IMR-90 (cell line): ENCODE measurements around the gene LETM1. TPM values are rescaled to one million over a fixed set of nuclear protein-coding genes. Genes with fewer than 3 reads are reported as not detected.

Experiments used
- ATAC-seq: fragments of 200-7000 bp; cut with Tn5 transposase; 2 replicates; pipeline ENCODE4 v1.9.1; 2020; ENCODE audit warnings: low read depth, mild to moderate bottlenecking, moderate library complexity
- BruUV-seq: library from RNA; stranded (reverse); fragments of 400-500 nt; replicated peaks from 2 replicates; lab custom pipeline; 2021; lab: Mats Ljungman, UMichigan
- CTCF ChIA-PET: fragments of 300-600 bp; formaldehyde crosslinking; extraction: SDS; loops from one replicate; lab custom pipeline; 2021; ENCODE audit warnings: antibody characterized with exemption; lab: Yijun Ruan, JAX
- POLR2A ChIA-PET: fragments of 300-600 bp; sonication (Branson Sonifier 250); formaldehyde crosslinking; loops from one replicate; lab custom pipeline; 2022; ENCODE audit warnings: antibody characterized with exemption; ENCODE audit not compliant: unreplicated experiment; lab: Charles Lee
- DNase-seq: peaks from one replicate; pipeline ENCODE4 v3.0.0; 2013
- H2AFZ ChIP-seq: replicated peaks from 2 replicates; pipeline ENCODE3; 2013; ENCODE audit warnings: low read length, mild to moderate bottlenecking; ENCODE audit not compliant: poor library complexity
- H2AK5ac ChIP-seq: 2 replicates; pipeline ENCODE4 v1.6.1; 2013; ENCODE audit warnings: low read depth, low read length, inconsistent platforms
- H2AK9ac ChIP-seq: replicated peaks from 2 replicates; pipeline ENCODE3; 2013; ENCODE audit warnings: mild to moderate bottlenecking, low read depth, low read length, moderate library complexity; ENCODE audit not compliant: poor library complexity
- H2BK120ac ChIP-seq: 2 replicates; pipeline ENCODE4 v1.6.1; 2013; ENCODE audit warnings: low read depth, low read length, inconsistent platforms
- H2BK15ac ChIP-seq: 3 replicates; pipeline ENCODE4 v1.6.1; 2013; ENCODE audit warnings: low read depth, low read length, inconsistent platforms
- H2BK20ac ChIP-seq: 2 replicates; pipeline ENCODE4 v1.6.1; 2013; ENCODE audit warnings: low read depth, mild to moderate bottlenecking, inconsistent platforms, low read length, moderate library complexity
- H2BK5ac ChIP-seq: 2 replicates; pipeline ENCODE4 v1.6.1; 2013; ENCODE audit warnings: mild to moderate bottlenecking, low read depth, low read length, inconsistent platforms; ENCODE audit not compliant: poor library complexity, severe bottlenecking
- H3K14ac ChIP-seq: replicated peaks from 2 replicates; pipeline ENCODE4 v1.6.1; 2013; ENCODE audit warnings: low read depth, low read length, inconsistent platforms
- H3K18ac ChIP-seq: 2 replicates; pipeline ENCODE4 v1.6.1; 2013; ENCODE audit warnings: low read depth, low read length, control low read depth
- H3K23ac ChIP-seq: 2 replicates; pipeline ENCODE4 v1.6.1; 2013; ENCODE audit warnings: low read depth, low read length, inconsistent platforms
- H3K27ac ChIP-seq: 2 replicates; pipeline ENCODE4 v1.5.1; 2013; ENCODE audit warnings: mild to moderate bottlenecking, control low read depth, low read length; ENCODE audit not compliant: insufficient read depth
- H3K27me3 ChIP-seq: 2 replicates; pipeline ENCODE4 v1.6.1; 2013; ENCODE audit warnings: low read length; ENCODE audit not compliant: control insufficient read depth, insufficient read depth
- H3K36me3 ChIP-seq: 2 replicates; pipeline ENCODE4 v1.6.1; 2013; ENCODE audit warnings: low read length, mixed read lengths; ENCODE audit not compliant: control insufficient read depth, insufficient read depth
- H3K4ac ChIP-seq: 2 replicates; pipeline ENCODE4 v1.6.1; 2013; ENCODE audit warnings: low read depth, low read length, inconsistent platforms
- H3K4me1 ChIP-seq: 2 replicates; pipeline ENCODE4 v1.6.1; 2013; ENCODE audit warnings: low read length, mixed read lengths; ENCODE audit not compliant: control insufficient read depth, insufficient read depth
- H3K4me2 ChIP-seq: 2 replicates; pipeline ENCODE4 v1.6.1; 2013; ENCODE audit warnings: low read depth, mild to moderate bottlenecking, control low read depth, low read length, moderate library complexity
- H3K4me3 ChIP-seq: 2 replicates; pipeline ENCODE4 v1.5.1; 2013; ENCODE audit warnings: low read depth, mild to moderate bottlenecking, control low read depth, low read length, moderate library complexity; ENCODE audit not compliant: insufficient read depth
- H3K56ac ChIP-seq: 2 replicates; pipeline ENCODE4 v1.6.1; 2013; ENCODE audit warnings: low read length, inconsistent platforms; ENCODE audit not compliant: insufficient read depth; ENCODE audit errors: extremely low read depth
- H3K79me1 ChIP-seq, 2 experiments: 2 replicates each; pipeline ENCODE4 v1.6.1; 2013; ENCODE audit warnings: low read length in 2 of 2, inconsistent platforms in 1 of 2, low read depth in 1 of 2
- H3K9ac ChIP-seq: 2 replicates; pipeline ENCODE4 v1.6.1; 2013; ENCODE audit warnings: low read depth, low read length, control low read depth
- H3K9me1 ChIP-seq: 2 replicates; pipeline ENCODE4 v1.6.1; 2013; ENCODE audit warnings: low read length, inconsistent platforms; ENCODE audit not compliant: insufficient read depth
- H3K9me3 ChIP-seq: 2 replicates; pipeline ENCODE4 v1.6.1; 2013; ENCODE audit warnings: low read length; ENCODE audit not compliant: control insufficient read depth, insufficient read depth
- H4K20me1 ChIP-seq: 2 replicates; pipeline ENCODE4 v1.6.1; 2013; ENCODE audit warnings: low read length, inconsistent platforms; ENCODE audit not compliant: insufficient read depth
- H4K5ac ChIP-seq: 2 replicates; pipeline ENCODE4 v1.6.1; 2013; ENCODE audit warnings: mild to moderate bottlenecking, low read depth, low read length, control low read depth
- H4K8ac ChIP-seq, 2 experiments: 2 replicates each; pipeline ENCODE4 v1.6.1; 2013; ENCODE audit warnings: low read depth in 2 of 2, low read length in 2 of 2, control low read depth in 1 of 2, inconsistent platforms in 1 of 2
- H4K91ac ChIP-seq: 2 replicates; pipeline ENCODE4 v1.6.1; 2013; ENCODE audit warnings: low read depth, low read length, inconsistent platforms; ENCODE audit not compliant: insufficient read depth
- BHLHE40 ChIP-seq: fragments of 150-350 bp; IDR thresholded peaks from 2 replicates; pipeline ENCODE4 v1.6.1; 2016; ENCODE audit warnings: mild to moderate bottlenecking, low read depth, low read length
- CEBPB ChIP-seq: IDR thresholded peaks from 2 replicates; pipeline ENCODE4 v1.6.1; 2012; ENCODE audit warnings: low read depth, low read length, improper control_type of control experiment
- CHD1 ChIP-seq: IDR thresholded peaks from 2 replicates; pipeline ENCODE4 v1.6.1; 2012; ENCODE audit warnings: low read depth, low read length, improper control_type of control experiment
- MAFK ChIP-seq: IDR thresholded peaks from 2 replicates; pipeline ENCODE4 v1.6.1; 2012; ENCODE audit warnings: low read depth, low read length, improper control_type of control experiment
- MXI1 ChIP-seq: IDR thresholded peaks from 2 replicates; pipeline ENCODE4 v1.6.1; 2012; ENCODE audit warnings: low read depth, mild to moderate bottlenecking, low read length, moderate library complexity, borderline replicate concordance
- NFE2L2 ChIP-seq: fragments of 150-350 bp; IDR thresholded peaks from 2 replicates; pipeline ENCODE4 v1.6.1; 2016; ENCODE audit warnings: low read depth, mild to moderate bottlenecking, low read length
- POLR2A ChIP-seq: IDR thresholded peaks from 2 replicates; pipeline ENCODE4 v1.6.1; 2012; ENCODE audit warnings: mild to moderate bottlenecking, low read depth, low read length
- RAD21 ChIP-seq: IDR thresholded peaks from 2 replicates; pipeline ENCODE4 v1.6.1; 2012; ENCODE audit warnings: low read length, improper control_type of control experiment
- RCOR1 ChIP-seq: IDR thresholded peaks from 2 replicates; pipeline ENCODE4 v1.6.1; 2012; ENCODE audit warnings: mild to moderate bottlenecking, low read length, improper control_type of control experiment; ENCODE audit not compliant: insufficient replicate concordance
- RFX5 ChIP-seq: IDR thresholded peaks from 2 replicates; pipeline ENCODE4 v1.8.0; 2012; ENCODE audit warnings: low read depth, mild to moderate bottlenecking, low read length, moderate library complexity
- SMC3 ChIP-seq: fragments of 150-350 bp; IDR thresholded peaks from 2 replicates; pipeline ENCODE4 v1.6.1; 2016; ENCODE audit warnings: low read depth, mild to moderate bottlenecking, antibody characterized with exemption, low read length, moderate library complexity
- WGBS, 2 experiments: methylation state at CpG; one replicate each; pipeline versions ENCODE4 v1.1.5 to v1.1.7; 2013; ENCODE audit warnings: missing lambda C conversion rate in 2 of 2; ENCODE audit not compliant: insufficient read length in 1 of 2; ENCODE audit errors: extremely low coverage in 2 of 2; 5-methylcytosine and 5-hydroxymethylcytosine counted together
- dilution Hi-C: fragments of 300-500 bp; cut with HindIII; formaldehyde crosslinking; loops from one replicate; pipeline ENCODE4 v1.14.3; 2018; ENCODE audit warnings: low sequenced_read_pairs; ENCODE audit not compliant: unreplicated experiment
- in situ Hi-C: fragments of 300-500 bp; cut with MboI; formaldehyde crosslinking; loops from 3 replicates; pipeline ENCODE4 v1.14.3; 2019; ENCODE audit warnings: low sequenced_read_pairs, inconsistent platforms, mixed read lengths
- intact Hi-C: fragments of 100-400 bp; cut with micrococcal nuclease; formaldehyde crosslinking; loops from 2 replicates; pipeline ENCODE4 v1.10.0; 2022
- polyA plus RNA-seq, 3 experiments: library from polyadenylated mRNA; depleted of rRNA; stranded (reverse); fragments of >200 nt; gene quantifications; 2 replicates each; pipeline ENCODE4 v1.2.3, GENCODE V29; 2012; ENCODE audit warnings: low replicate concordance in 1 of 3
- total RNA-seq: library from RNA; depleted of rRNA; stranded (reverse); fragments of >200 nt; gene quantifications from 2 replicates; pipeline ENCODE4 v1.2.3, GENCODE V29; 2012

The LETM1 gene
- total and polyA plus RNA-seq, 2 of the 4 experiments (the other 2 are of a cell fraction): 25.0 to 49.3 TPM

DNA sequence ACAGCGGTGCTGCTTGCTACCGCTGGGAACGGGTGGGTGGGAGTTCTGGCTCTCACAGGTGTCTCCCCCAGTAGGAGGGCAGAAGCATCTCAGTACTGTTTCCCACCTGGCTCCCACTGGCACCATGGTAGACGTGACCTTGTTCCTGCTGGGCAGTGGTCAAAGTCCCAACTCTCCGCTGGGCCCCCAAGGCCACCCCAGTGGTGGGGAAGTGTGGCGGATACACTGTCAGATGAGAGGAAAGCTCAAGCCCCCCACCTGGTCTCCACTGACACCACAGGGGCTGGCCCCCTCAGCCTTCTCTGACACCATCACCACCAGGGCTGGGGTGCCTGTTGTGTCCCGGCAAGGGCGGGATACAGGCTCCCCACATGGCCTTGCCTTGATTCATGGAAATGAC lies 24.6 kb downstream of the LETM1 start:
- H4K5ac ChIP-seq: no peak overlapping the region
- no peak overlapping the region for H3K4me2 ChIP-seq
- no peak overlapping the region for H2AFZ ChIP-seq
- no peaks in the 10 kb centered on the region for H3K9me3 ChIP-seq
- no peaks in the 10 kb centered on the region for H3K9me1 ChIP-seq
- no peaks in the 10 kb centered on the region; the same call in none of the 2 replicates for H4K20me1 ChIP-seq
- dilution Hi-C loops: no loop called here
- intact Hi-C loops: no loop called here
- no peak for TF ChIP-seq POLR2A
- TF ChIP-seq NFE2L2: no peak
- TF ChIP-seq MAFK: no peak
- TF ChIP-seq RCOR1: no peak
- no peak for TF ChIP-seq RFX5
- TF ChIP-seq MXI1: no peak
- no peak for TF ChIP-seq BHLHE40
- TF ChIP-seq CEBPB: no peak
- TF ChIP-seq CHD1: no peak
- TF ChIP-seq SMC3: no peak
- TF ChIP-seq RAD21: no peak
- no peak overlapping the region for H3K4me3 ChIP-seq
- peaks cover 6 to 7% of the 10 kb centered on the region in 2 experiments; a peak in 3 of 4 replicates for H3K79me1 ChIP-seq
- H2BK120ac ChIP-seq: no peak overlapping the region
- H3K4ac ChIP-seq: no peak overlapping the region
- no peak overlapping the region for H3K27ac ChIP-seq
- no peak overlapping the region for H3K18ac ChIP-seq
- ChIA-PET POLR2A (no interaction called here), CTCF (no interaction called here)
- DNase-seq: no peak
- no TSS peak for BruUV-seq
- H2AK9ac ChIP-seq: no peak overlapping the region
- H4K8ac ChIP-seq: no peak overlapping the region
- no peak overlapping the region for H4K91ac ChIP-seq
- H3K27me3 ChIP-seq: no peaks in the 10 kb centered on the region
- no peak for ATAC-seq
- H3K36me3 ChIP-seq: peaks cover 51% of the 10 kb centered on the region
- in situ Hi-C loops: no loop called here
- H2BK15ac ChIP-seq: no peak overlapping the region
- no peak overlapping the region for H3K9ac ChIP-seq
- no peak overlapping the region for H3K14ac ChIP-seq
- no peak overlapping the region for H3K56ac ChIP-seq
- peaks cover 3% of the 10 kb centered on the region; the same call in 1 of the 2 replicates for H3K4me1 ChIP-seq
- no peak overlapping the region for H2AK5ac ChIP-seq
- H2BK5ac ChIP-seq: no peak overlapping the region
- WGBS, 2 experiments: no CpG with 5 or more reads among the region's 8 CpGs
- no peak overlapping the region for H3K23ac ChIP-seq
- no peak overlapping the region for H2BK20ac ChIP-seq
